Liver (tissue), 3 donors: ENCODE measurements around the gene NCK2.

Source experiments
- CTCF ChIP-seq: fragments of 150-350 bp; IDR thresholded peaks from 2 replicates; pipeline ENCODE4 v1.5.1; 2017; ENCODE audit warnings: improper control_type of control experiment, low read depth, low read length; ENCODE audit not compliant: missing input control
- FOXA1 ChIP-seq: IDR thresholded peaks from 2 replicates; pipeline ENCODE4 v1.6.1; 2016; ENCODE audit warnings: antibody characterized with exemption
- GABPA ChIP-seq, 2 donors: IDR thresholded peaks in 1 of 2; conservative IDR thresholded peaks in 1 of 2; 2 replicates each; pipeline ENCODE4 v1.6.1; 2016; ENCODE audit warnings: antibody characterized with exemption in 2 of 2, mild to moderate bottlenecking in 1 of 2, moderate library complexity in 1 of 2
- JUND ChIP-seq, 2 donors: IDR thresholded peaks; 2 replicates each; pipeline ENCODE4 v1.6.1; 2016; ENCODE audit warnings: antibody characterized with exemption in 2 of 2
- RAD21 ChIP-seq, 2 donors: IDR thresholded peaks; 2 replicates each; pipeline ENCODE4 v1.6.1; 2016; ENCODE audit warnings: antibody characterized with exemption in 2 of 2, mild to moderate bottlenecking in 2 of 2
- RXRA ChIP-seq, 2 donors: IDR thresholded peaks; 2 replicates each; pipeline ENCODE4 v1.6.1; 2017 to 2018; ENCODE audit warnings: antibody characterized with exemption in 2 of 2, mild to moderate bottlenecking in 1 of 2
- SP1 ChIP-seq: IDR thresholded peaks from 2 replicates; pipeline ENCODE4 v1.6.1; 2018; ENCODE audit warnings: antibody characterized with exemption, mild to moderate bottlenecking
- TAF1 ChIP-seq: conservative IDR thresholded peaks from 2 replicates; pipeline ENCODE4 v1.6.1; 2016; ENCODE audit warnings: antibody characterized with exemption, mild to moderate bottlenecking
- TF ChIP-seq, protein P1 (sequence below): IDR thresholded peaks from 2 replicates; pipeline ENCODE4 v1.6.1; 2016; ENCODE audit warnings: antibody characterized with exemption
- TF ChIP-seq, protein P2 (sequence below): IDR thresholded peaks from 2 replicates; pipeline ENCODE4 v1.6.1; 2016; ENCODE audit warnings: antibody characterized with exemption
- TF ChIP-seq, protein P3 (sequence below): IDR thresholded peaks from 2 replicates; pipeline ENCODE4 v1.6.1; 2016; ENCODE audit warnings: antibody characterized with exemption, mild to moderate bottlenecking
- donor health status: healthy.
- donor health status: healthy.

DNA sequence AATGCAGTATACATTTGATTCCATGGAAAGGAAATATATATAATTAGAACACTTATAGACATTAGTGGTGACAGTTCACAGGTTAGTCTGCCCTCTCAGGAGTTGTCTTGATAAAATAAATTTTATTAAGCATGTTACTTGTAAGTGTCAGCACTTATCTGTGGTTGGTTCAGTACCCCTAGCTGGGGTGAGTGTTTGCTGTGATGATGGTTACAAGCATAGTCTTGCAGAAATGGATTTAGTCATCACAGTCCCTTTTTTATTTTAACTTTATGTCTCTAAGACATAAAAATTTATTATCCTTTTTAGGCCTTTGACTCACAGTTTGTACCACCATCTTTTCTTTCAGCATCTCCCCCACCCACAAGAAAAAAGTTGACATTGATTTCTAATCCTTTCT lies 52.1 kb downstream of the NCK2 start:
- TF ChIP-seq JUND (IDR thresholded peaks at IDR 0.05) (no peak), CTCF (no peak), TAF1 (no peak), RAD21 (IDR thresholded peaks at IDR 0.05) (no peak), SP1 (no peak), FOXA1 (no peak), GABPA (IDR thresholded peaks at IDR 0.05 in 1 of 2, conservative IDR thresholded peaks at IDR 0.05 in 1 of 2) (no peak), RXRA (IDR thresholded peaks at IDR 0.05) (no peak)
- TF ChIP-seq, protein P1, sequence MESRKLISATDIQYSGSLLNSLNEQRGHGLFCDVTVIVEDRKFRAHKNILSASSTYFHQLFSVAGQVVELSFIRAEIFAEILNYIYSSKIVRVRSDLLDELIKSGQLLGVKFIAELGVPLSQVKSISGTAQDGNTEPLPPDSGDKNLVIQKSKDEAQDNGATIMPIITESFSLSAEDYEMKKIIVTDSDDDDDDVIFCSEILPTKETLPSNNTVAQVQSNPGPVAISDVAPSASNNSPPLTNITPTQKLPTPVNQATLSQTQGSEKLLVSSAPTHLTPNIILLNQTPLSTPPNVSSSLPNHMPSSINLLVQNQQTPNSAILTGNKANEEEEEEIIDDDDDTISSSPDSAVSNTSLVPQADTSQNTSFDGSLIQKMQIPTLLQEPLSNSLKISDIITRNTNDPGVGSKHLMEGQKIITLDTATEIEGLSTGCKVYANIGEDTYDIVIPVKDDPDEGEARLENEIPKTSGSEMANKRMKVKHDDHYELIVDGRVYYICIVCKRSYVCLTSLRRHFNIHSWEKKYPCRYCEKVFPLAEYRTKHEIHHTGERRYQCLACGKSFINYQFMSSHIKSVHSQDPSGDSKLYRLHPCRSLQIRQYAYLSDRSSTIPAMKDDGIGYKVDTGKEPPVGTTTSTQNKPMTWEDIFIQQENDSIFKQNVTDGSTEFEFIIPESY: no peak
- TF ChIP-seq, protein P2, sequence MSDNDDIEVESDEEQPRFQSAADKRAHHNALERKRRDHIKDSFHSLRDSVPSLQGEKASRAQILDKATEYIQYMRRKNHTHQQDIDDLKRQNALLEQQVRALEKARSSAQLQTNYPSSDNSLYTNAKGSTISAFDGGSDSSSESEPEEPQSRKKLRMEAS: no peak
- TF ChIP-seq, protein P3, sequence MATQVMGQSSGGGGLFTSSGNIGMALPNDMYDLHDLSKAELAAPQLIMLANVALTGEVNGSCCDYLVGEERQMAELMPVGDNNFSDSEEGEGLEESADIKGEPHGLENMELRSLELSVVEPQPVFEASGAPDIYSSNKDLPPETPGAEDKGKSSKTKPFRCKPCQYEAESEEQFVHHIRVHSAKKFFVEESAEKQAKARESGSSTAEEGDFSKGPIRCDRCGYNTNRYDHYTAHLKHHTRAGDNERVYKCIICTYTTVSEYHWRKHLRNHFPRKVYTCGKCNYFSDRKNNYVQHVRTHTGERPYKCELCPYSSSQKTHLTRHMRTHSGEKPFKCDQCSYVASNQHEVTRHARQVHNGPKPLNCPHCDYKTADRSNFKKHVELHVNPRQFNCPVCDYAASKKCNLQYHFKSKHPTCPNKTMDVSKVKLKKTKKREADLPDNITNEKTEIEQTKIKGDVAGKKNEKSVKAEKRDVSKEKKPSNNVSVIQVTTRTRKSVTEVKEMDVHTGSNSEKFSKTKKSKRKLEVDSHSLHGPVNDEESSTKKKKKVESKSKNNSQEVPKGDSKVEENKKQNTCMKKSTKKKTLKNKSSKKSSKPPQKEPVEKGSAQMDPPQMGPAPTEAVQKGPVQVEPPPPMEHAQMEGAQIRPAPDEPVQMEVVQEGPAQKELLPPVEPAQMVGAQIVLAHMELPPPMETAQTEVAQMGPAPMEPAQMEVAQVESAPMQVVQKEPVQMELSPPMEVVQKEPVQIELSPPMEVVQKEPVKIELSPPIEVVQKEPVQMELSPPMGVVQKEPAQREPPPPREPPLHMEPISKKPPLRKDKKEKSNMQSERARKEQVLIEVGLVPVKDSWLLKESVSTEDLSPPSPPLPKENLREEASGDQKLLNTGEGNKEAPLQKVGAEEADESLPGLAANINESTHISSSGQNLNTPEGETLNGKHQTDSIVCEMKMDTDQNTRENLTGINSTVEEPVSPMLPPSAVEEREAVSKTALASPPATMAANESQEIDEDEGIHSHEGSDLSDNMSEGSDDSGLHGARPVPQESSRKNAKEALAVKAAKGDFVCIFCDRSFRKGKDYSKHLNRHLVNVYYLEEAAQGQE: no peak
